WTC11 (cell line): ENCODE measurements around the gene SUPT5H. TPM values are rescaled to one million over a fixed set of nuclear protein-coding genes. Genes with fewer than 3 reads are reported as not detected.

ENCODE experiments used
- ATAC-seq: fragments of 200-7000 bp; cut with Tn5 transposase; 2 replicates; pipeline ENCODE4 v1.10.0; 2021; ENCODE audit warnings: mild to moderate bottlenecking, moderate library complexity
- CTCF ChIA-PET: fragments of 300-600 bp; sonication (Branson Sonifier 250); formaldehyde crosslinking; loops from one replicate; lab custom pipeline; 2021; ENCODE audit warnings: antibody characterized with exemption; lab: Charles Lee
- POLR2A ChIA-PET: fragments of 350-600 bp; sonication (Branson Sonifier 250); formaldehyde crosslinking; loops from one replicate; lab custom pipeline; 2021; ENCODE audit warnings: antibody characterized with exemption; lab: Charles Lee
- DNase-seq: peaks from one replicate; pipeline ENCODE4 v3.0.0; 2021; ENCODE audit warnings: low spot score
- H3K27ac Mint-ChIP-seq: 2 replicates; pipeline ENCODE4 v1.8.0; 2021; ENCODE audit warnings: mixed read lengths
- H3K27me3 Mint-ChIP-seq: 2 replicates; pipeline ENCODE4 v1.8.0; 2021; ENCODE audit warnings: low read depth, mild to moderate bottlenecking, moderate library complexity, mixed read lengths
- H3K36me3 Mint-ChIP-seq: 2 replicates; pipeline ENCODE4 v1.8.0; 2021; ENCODE audit warnings: mixed read lengths
- H3K4me1 Mint-ChIP-seq: 2 replicates; pipeline ENCODE4 v1.8.0; 2022; ENCODE audit warnings: mixed read lengths
- H3K4me3 Mint-ChIP-seq: 2 replicates; pipeline ENCODE4 v1.8.0; 2021; ENCODE audit warnings: mild to moderate bottlenecking, moderate library complexity, mixed read lengths
- H3K9me3 Mint-ChIP-seq: 2 replicates; pipeline ENCODE4 v1.8.0; 2021; ENCODE audit warnings: mixed read lengths
- CREB1 ChIP-seq: sonication (generic); formaldehyde crosslinking; IDR thresholded peaks from 2 replicates; pipeline ENCODE4 v1.8.0; 2023; ENCODE audit warnings: mild to moderate bottlenecking, missing genetic modification reagents
- E2F4 ChIP-seq: sonication (generic); formaldehyde crosslinking; IDR thresholded peaks from 2 replicates; pipeline ENCODE4 v1.8.1; 2022; ENCODE audit warnings: low read depth, mild to moderate bottlenecking, moderate library complexity, missing genetic modification reagents, borderline replicate concordance
- ERG ChIP-seq: fragments of 250-450 bp; sonication (Bioruptor Pico); IDR thresholded peaks from 2 replicates; pipeline ENCODE4 v1.8.0; 2021; ENCODE audit warnings: mild to moderate bottlenecking
- FOXP1 ChIP-seq: sonication (generic); formaldehyde crosslinking; IDR thresholded peaks from 2 replicates; pipeline ENCODE4 v1.8.0; 2022; ENCODE audit warnings: missing genetic modification reagents, mild to moderate bottlenecking, moderate library complexity, borderline replicate concordance
- MAX ChIP-seq: sonication (generic); formaldehyde crosslinking; IDR thresholded peaks from 2 replicates; pipeline ENCODE4 v1.8.0; 2022; ENCODE audit warnings: mild to moderate bottlenecking, missing genetic modification reagents
- NFATC4 ChIP-seq: fragments of 250-450 bp; sonication (Bioruptor Pico); IDR thresholded peaks from 2 replicates; pipeline ENCODE4 v1.9.0; 2021; ENCODE audit warnings: mild to moderate bottlenecking
- NFYB ChIP-seq: sonication (generic); formaldehyde crosslinking; conservative IDR thresholded peaks from 2 replicates; pipeline ENCODE4 v1.8.0; 2022; ENCODE audit warnings: low read depth, missing genetic modification reagents
- RORB ChIP-seq: fragments of 250-450 bp; sonication (Bioruptor Pico); IDR thresholded peaks from 2 replicates; pipeline ENCODE4 v1.9.0; 2021; ENCODE audit warnings: mild to moderate bottlenecking
- SOX15 ChIP-seq: fragments of 250-450 bp; sonication (Bioruptor Pico); IDR thresholded peaks from 2 replicates; pipeline ENCODE4 v1.9.0; 2021; ENCODE audit warnings: mild to moderate bottlenecking
- USF1 ChIP-seq: sonication (generic); formaldehyde crosslinking; IDR thresholded peaks from 2 replicates; pipeline ENCODE4 v1.8.0; 2022; ENCODE audit warnings: mild to moderate bottlenecking, missing genetic modification reagents
- ZMAT4 ChIP-seq: fragments of 250-450 bp; sonication (Bioruptor Pico); IDR thresholded peaks from 2 replicates; pipeline ENCODE4 v1.9.0; 2021; ENCODE audit warnings: mild to moderate bottlenecking
- ZNF138 ChIP-seq: sonication (generic); formaldehyde crosslinking; conservative IDR thresholded peaks from 2 replicates; pipeline ENCODE4 v1.8.1; 2022; ENCODE audit warnings: mild to moderate bottlenecking, moderate library complexity, missing genetic modification reagents
- ZNF317 ChIP-seq: sonication (generic); formaldehyde crosslinking; IDR thresholded peaks from 2 replicates; pipeline ENCODE4 v1.8.1; 2023; ENCODE audit warnings: low read depth, mild to moderate bottlenecking, moderate library complexity, missing genetic modification reagents, borderline replicate concordance
- ZNF423 ChIP-seq: fragments of 250-450 bp; sonication (Bioruptor Pico); IDR thresholded peaks from 2 replicates; pipeline ENCODE4 v2.1.2; 2022; ENCODE audit warnings: mild to moderate bottlenecking, moderate library complexity
- ZNF425 ChIP-seq: fragments of 250-450 bp; sonication (Bioruptor Pico); conservative IDR thresholded peaks from 2 replicates; pipeline ENCODE4 v1.9.0; 2021; ENCODE audit warnings: mild to moderate bottlenecking
- ZNF512 ChIP-seq: sonication (generic); formaldehyde crosslinking; IDR thresholded peaks from 2 replicates; pipeline ENCODE4 v1.8.1; 2022; ENCODE audit warnings: missing genetic modification reagents, borderline replicate concordance
- ZSCAN18 ChIP-seq: fragments of 250-450 bp; sonication (Bioruptor Pico); IDR thresholded peaks from 2 replicates; pipeline ENCODE4 v2.1.2; 2022; ENCODE audit warnings: mild to moderate bottlenecking, moderate library complexity
- total RNA-seq: library from RNA; stranded (reverse); gene quantifications from 3 replicates; pipeline ENCODE4 v1.2.3, GENCODE V29; 2021

Gene SUPT5H
- total RNA-seq, 1 experiment from 2014 or later = 135 TPM

- ATAC-seq = no peak
- Mint-ChIP-seq H3K27me3 (no peaks in the 10 kb centered on the region), H3K9me3 (no peaks in the 10 kb centered on the region)
- TF ChIP-seq USF1 (CRISPR knock-in tag) (no peak), RORB (no peak), MAX (CRISPR knock-in tag) (no peak), SOX15 (CRISPR knock-in tag) (no peak), ZNF317 (CRISPR knock-in tag) (no peak), ZNF512 (no peak), ZMAT4 (no peak), CREB1 (CRISPR knock-in tag) (no peak), E2F4 (CRISPR knock-in tag) (no peak), NFYB (CRISPR knock-in tag) (no peak), ZNF138 (CRISPR knock-in tag) (no peak), ZSCAN18 (no peak), ERG (CRISPR knock-in tag) (no peak), FOXP1 (no peak), NFATC4 (no peak), ZNF425 (CRISPR knock-in tag) (no peak), ZNF423 (CRISPR knock-in tag) (no peak)
- TF ChIP-seq, all 79 proteins: peak for 0
- no peak for DNase-seq
- Mint-ChIP-seq H3K4me3 (no peak overlapping the region), H3K27ac (no peak overlapping the region), H3K36me3 (peaks cover 53% of the 10 kb centered on the region), H3K4me1 (peaks cover 3% of the 10 kb centered on the region; the same call in 1 of the 2 replicates)
- ChIA-PET POLR2A (interaction anchor here (0.8 to 1.6 kb wide), 3 partner anchors 25 to 59 kb away, joined by 3 to 5 read pairs (median 3); partner anchors contain the start of genes DLL3 and EID2B), CTCF (interaction anchor here (0.5 to 3.9 kb wide), 38 partner anchors 10 to 1715 kb away, joined by 3 to 66 read pairs (median 6); partner anchors contain the start of genes DLL3, EID2, EID2B and MED29)
These were observed 28.1 kb downstream of the SUPT5H start for GRCh38 chr19:39473443-39473960.
